CD4-positive, alpha-beta T cell treated with Interleukin-1 beta for 1 hour (primary cell): ENCODE data around the gene PDE10A.

Experiments used
- DNase-seq, 2 donors: peaks; one replicate each; pipeline ENCODE4 v3.0.0-alpha.2; 2020 to 2022

PDE10A gene

GRCh38 chr6:165325609-165326008, 337.4 kb downstream of the PDE10A start:
- no peak for DNase-seq

GRCh38 chr6:165321555-165322145, 341.4 kb downstream of the PDE10A start:
- DNase-seq = no peak

- no peak for DNase-seq
These were observed 341.9 kb downstream of the PDE10A start for GRCh38 chr6:165321150-165321549.

- DNase-seq = no peak
These were observed 345.3 kb downstream of the PDE10A start for GRCh38 chr6:165317723-165318122.

GRCh38 chr6:165308926-165309731, 353.9 kb downstream of the PDE10A start, which contains the start of gene C6orf118:
TSS of gene C6orf118 (minus strand) at chr6:165309605. CDS start at chr6:165309586, 19 bp downstream.
- DNase-seq = no peak

GRCh38 chr6:165306955-165307354, 356.1 kb downstream of the PDE10A start:
- DNase-seq = no peak

- no peak for DNase-seq
These were observed 361.4 kb downstream of the PDE10A start for GRCh38 chr6:165301372-165302246.

GRCh38 chr6:165300422-165300936, 362.6 kb downstream of the PDE10A start:
- DNase-seq = no peak

- DNase-seq = no peak
These were observed 364.2 kb downstream of the PDE10A start for GRCh38 chr6:165298875-165299274.

- no peak for DNase-seq
These were observed 364.6 kb downstream of the PDE10A start for GRCh38 chr6:165298402-165298801.

- DNase-seq = no peak
These were observed 370.4 kb downstream of the PDE10A start for GRCh38 chr6:165292657-165293056.
